HG02970 (cell line): ENCODE results near the gene UBE2O.

Experiments used
- ATAC-seq: cut with Tn5 transposase; IDR thresholded peaks from one replicate; pipeline ENCODE4 v1.9.1; 2021; ENCODE audit warnings: mild to moderate bottlenecking, moderate library complexity, moderate number of reproducible peaks; ENCODE audit not compliant: unreplicated experiment, low FRiP score

Gene UBE2O

GRCh38 chr17:76468634-76469010, 15.7 kb upstream of the UBE2O start:
- ATAC-seq, result no peak

GRCh38 chr17:76467809-76468633, 15.1 kb upstream of the UBE2O start:
- ATAC-seq, result no peak

GRCh38 chr17:76467366-76467765, 14.4 kb upstream of the UBE2O start, which contains the start of gene AANAT:
Gene AANAT, plus strand, starts transcription at chr17:76467603. Its CDS starts 1,144 bp downstream, at chr17:76468747.
- no peak for ATAC-seq

DNA sequence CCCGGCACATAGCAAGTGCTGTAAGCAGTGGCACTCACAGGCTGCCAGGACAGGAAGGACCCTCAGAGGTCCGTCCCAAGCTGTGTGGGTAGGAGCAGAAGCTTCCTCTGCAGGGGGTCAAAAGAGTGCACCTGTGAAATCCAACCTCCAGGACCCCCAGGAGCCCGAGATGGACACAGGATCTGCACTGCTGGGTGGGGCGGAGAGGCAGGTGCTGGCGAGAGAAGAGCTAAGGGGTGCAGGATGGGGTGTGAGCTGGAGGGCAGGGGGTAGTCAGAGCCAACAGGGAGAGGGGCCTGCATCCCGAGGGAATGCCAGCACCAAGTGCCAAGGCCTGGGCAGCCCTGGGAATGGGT, 13.8 kb upstream of the UBE2O start:
- ATAC-seq, result no peak

DNA sequence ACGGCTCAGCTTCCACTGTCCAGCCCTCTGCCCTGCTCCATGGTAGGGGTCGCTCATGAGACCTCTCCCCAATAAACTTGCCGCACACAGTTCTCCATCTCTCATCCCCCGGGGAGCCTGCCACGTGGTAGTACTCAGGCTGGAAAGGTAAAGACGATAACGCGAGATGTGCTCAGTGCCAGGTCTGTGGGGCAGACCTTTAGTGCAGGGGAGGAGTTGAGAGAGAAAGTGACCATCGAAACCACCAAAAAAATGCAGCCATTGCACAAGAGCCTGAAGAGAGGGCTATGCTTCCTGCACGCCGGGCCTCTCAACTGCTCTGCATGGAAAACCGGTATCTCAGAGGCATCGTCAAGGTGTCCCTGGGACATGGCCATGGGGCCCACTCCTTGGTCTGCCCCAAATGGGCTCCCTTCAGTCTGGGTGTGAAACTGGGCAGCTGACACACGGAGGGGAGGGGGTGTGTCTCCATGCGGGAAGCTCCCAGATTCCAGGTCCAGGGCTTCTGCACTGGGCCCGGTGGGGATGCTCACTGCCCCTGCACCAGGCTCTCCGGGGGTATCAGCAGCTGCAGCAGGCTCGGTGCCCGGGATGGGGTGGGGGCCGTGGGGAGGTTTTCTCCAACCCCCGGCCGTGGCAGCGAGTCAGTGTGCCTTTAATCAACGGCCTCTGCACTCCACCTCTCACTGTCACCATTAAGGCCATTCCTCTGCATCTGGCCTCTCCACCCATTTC, 9.8 kb upstream of the UBE2O start:
- no peak for ATAC-seq

DNA sequence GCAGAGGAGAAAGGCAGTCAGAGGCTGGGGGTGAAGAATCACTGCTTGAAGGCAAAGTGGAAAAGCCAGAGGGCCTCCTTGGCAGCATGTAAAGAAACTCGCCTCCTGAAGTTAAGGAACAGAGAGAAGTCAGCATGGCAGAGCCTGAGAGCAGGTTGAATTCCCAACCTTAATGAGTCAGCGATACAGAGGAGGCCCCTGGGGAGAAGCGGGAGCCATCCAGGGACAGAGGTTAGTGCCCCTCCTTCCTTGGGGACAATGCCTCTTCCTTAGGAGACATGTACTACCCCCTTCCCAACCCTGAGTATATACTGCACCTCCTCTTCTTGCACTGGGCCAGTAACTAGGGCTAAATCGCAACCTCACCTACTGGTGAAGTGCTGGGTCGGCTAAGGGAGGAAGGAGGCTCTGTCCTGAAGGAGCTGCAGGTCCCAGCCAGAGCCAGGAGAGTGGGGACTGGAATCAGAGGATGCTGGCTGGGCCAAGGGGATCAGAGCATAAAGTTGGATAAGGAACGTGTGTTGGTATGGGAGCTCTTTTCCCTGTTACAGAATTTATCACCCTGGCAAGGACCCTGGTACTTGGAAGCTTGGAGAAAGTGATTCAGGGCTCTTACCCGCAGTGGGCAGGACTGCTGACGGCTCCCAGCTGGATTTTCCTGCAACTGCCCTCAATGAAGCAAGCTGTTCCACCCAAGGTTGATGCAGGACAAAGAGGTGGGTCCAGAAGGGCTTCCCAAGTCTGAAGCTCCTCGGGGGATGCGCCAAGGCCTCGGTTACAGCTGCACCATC, 9.0 kb upstream of the UBE2O start:
- ATAC-seq, result no peak

DNA sequence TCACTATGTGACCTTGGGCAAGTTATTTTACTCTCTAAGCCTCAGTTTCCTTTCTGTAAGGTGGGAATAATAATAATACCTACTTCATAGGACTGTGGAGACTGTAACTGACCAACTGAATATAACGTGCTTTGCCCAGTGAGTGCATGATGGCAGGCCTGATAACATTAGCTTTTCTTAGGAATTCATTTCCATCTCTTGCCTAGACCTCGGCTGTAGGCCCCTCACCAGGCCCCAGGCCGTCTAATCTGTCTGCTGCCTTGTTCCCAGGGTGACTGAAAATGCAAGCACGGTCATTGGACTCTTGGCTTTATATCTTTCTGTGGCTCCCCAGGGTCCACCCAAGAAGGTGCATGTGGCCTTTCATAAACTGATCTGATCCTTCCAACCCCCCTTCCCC, 6.7 kb upstream of the UBE2O start:
- ATAC-seq, result no peak

DNA sequence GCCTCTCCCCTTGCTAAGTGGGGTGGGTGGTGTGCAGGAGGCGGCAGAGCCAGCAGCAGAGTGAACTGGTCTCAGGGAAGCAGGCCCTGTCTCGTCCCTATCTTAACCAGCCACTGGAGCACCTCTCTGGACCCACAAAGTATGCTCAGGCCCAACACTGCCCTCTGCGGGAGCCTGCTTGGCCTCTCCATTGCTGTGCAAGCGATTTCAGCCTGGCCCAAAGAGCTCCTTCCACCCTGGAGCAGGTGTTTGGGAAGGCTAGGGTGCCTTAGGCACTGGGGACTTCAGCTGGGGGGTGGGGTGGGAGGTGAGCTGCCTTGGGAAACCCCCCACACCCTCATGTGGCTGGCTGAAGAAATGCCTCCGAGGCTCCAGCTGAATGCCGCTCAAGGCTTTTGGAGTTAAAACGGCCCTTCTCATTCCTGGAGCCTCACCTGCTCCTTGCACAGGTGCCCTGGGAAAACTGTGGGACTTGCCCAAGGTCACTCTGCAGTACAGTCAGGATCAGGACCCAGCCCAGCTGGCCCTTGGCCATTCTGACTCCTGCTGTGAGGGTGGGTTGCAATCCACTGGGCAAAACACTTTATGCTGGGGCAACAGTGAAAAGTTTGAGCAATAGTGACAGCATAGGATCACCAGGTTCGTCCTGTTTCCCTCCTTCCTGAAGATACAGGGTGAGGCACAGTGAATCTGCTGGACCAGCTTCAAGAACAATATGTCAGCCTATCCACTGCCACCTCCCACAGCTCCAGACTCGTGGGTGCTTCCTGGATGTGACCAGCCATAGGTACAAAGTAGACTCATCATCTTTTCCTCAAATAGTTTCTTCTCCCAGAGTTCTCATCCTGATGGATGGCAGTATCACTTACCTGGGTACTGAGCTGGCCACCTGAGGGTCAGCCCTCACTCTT, 5.9 kb upstream of the UBE2O start:
- ATAC-seq, result no peak

DNA sequence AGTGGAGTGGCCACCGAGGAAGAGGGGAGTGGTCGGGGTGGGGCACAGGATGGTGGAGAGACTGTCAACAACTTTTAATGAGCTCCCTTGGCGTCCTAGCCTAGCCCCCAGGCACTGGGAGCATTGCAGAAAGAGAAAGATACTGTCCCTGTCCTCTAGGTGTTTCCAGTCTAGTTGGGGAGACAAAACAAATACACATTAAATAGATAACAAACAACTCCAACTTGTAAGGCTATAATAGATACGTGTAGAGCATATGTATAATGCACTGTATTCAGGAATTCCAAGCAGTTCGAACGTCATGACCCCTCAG, 435 bp upstream of the UBE2O start:
- ATAC-seq, result no peak

- ATAC-seq, result peak; percentile 20
These were observed 759 bp downstream of the UBE2O start for GRCh38 chr17:76452127-76452659.

GRCh38 chr17:76451506-76451905, 1.4 kb downstream of the UBE2O start:
- no peak for ATAC-seq

DNA sequence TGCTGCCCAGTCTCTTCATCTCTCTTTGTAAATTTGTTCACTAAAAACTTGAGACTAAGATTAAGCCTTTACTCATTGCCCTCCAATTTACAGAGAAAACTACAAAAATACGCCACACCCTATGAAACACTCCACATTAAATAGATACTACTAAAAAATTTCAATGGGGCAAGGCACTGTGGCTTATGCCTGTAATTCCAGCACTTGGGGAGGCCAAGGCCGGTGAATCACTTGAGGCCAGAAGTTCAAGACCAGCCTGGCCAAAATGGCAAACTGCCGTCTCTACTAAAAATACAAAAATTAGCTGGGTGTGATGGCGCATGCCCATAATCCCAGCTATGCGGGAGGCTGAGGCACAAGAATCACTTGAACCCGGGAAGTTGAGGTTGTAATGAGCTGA, 3.8 kb downstream of the UBE2O start:
- no peak for ATAC-seq

- ATAC-seq, result no peak
These were observed 4.9 kb downstream of the UBE2O start for GRCh38 chr17:76447931-76448652.

- ATAC-seq, result no peak
These were observed 6.3 kb downstream of the UBE2O start for GRCh38 chr17:76446449-76447231.

DNA sequence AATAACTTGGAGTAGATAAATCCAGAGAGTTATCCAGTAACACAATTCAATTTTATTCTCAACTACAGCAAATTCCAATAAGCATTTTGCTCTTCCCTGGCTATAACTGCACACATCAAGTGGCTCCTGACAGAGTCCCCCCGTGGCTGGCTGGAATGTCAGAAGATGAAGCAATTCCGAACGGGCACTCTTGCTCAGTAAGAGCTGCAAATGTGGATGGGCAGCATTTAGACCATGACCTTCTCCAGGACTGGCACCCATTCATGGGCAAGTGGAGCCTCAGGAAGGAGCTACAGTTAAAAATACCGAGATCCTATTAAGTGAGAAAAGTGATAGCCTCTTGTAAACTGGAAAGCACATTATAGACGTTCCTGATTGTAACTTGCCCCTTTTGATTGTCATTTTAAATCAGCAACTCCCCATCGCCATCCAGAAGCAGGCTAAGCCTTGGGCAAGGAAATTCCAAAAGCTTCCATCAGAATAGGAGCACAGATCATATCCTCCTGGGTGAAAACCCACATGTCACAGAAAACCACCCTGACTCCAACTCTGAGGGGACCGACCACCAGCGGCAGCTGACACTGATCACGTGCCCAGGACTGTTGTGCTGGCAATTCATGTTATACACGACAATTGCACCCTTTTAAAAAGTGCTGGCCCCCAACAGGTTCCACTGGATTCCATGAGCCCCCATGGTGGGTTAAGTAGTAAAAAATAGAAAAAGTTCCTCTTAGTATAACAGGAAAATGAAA, 7.1 kb downstream of the UBE2O start:
- ATAC-seq, result no peak

DNA sequence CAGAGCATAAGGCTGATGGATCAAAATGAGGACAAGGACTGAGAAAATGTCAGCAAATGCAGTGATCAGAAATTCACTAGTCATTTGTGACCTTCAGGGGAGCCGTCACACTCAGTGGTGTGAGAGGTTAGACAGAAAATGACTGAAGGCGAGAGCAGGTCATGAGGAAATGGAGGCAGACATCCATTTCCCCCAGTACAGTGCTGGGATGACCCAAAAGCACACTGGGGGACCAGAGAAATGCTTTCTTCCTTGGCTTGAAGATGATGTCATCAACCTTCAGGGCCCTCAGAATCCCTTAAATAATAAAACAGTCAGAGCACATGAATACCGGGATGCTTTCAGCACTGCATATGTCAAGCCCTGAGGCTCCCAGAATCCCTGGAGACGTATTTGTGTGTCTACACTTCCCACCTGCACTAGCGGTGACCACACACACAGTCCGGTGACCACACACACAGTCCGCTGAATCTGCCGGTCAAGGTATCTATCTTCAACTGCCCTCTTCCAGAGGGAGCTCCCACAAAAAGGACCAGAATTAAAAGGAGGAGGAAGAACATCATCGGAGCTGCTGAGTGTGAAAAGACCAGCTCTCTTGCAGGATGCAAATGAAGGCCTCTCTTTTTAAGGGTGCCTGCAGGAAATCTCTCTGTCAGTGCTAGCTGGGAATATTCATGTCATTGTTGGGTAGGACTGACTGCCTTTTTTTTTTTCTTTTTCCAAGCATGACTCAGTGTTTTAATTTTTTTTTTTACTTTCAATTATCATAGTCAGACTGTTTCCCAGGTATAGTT, 8.2 kb downstream of the UBE2O start:
- ATAC-seq, result no peak
